ENCODE results near the gene OR2Z1.
"Not testable (repeated sequence)": the region's sequence is repeated elsewhere in the genome, so short reads cannot be mapped to it uniquely, and the experiment has no call there.

The OR2Z1 gene

DNA sequence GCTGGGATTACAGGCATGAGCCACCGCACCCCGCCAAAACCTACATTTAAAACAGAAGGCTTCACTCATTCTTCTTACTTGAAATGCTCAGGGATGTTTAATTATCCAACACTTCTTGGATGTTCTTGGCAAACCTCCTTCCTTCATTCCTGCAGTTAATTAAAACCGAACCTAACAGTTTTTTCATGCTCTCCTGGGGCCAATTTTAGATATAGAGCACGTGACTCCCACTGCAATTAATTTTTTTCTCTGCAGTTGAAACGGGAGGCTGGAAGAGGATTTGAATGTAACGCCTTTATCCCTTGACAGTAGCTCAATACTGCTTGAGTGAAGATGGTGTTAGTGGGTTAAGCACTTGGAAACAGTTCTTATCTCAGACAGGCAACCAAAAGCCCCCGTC, 18.2 kb upstream of the OR2Z1 start:
- no peak for DNase-seq

DNA sequence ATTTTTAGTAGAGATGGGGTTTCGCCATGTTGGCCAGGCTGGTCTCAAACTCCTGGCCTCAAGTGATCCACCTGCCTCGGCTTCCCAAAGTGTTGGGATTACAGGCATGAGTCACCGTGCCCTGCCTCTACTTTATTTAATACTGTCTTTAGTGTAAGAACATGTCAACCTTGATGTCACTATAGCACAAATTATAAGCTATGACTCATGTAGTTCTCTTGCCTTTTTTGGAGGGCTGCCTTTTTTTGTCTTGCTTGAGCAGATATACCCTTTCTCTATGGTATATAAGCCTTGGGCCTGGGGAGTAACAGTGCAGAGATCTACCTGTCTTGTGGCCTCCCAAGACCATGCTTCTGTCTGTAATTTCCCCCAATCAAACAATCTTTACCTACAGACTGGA, 16.1 kb upstream of the OR2Z1 start:
- not testable (repeated sequence) for DNase-seq

- DNase-seq: no peak
These were observed 15.7 kb upstream of the OR2Z1 start for GRCh38 chr19:8705742-8706141.

GRCh38 chr19:8710337-8710736, 11.1 kb upstream of the OR2Z1 start:
- not testable (repeated sequence) for DNase-seq

DNA sequence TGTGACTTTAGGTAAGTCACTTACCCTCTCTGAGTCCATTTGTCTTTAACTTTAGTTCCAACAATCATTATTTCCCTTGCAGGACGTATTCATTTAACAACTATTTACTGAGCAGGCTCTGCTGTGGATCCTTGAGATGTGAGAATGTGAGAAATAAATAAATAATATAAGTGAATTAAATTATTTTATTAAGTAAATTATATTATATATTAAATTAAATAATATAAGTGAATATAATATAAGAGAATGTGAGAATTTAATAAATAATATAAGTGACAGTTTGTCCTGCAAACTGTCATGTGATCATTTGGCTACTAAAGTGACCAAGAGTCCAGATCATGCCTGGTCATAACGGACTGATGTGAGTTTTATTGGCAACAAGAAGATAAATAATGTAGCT, 598 bp downstream of the OR2Z1 start:
- DNase-seq: no peak

DNA sequence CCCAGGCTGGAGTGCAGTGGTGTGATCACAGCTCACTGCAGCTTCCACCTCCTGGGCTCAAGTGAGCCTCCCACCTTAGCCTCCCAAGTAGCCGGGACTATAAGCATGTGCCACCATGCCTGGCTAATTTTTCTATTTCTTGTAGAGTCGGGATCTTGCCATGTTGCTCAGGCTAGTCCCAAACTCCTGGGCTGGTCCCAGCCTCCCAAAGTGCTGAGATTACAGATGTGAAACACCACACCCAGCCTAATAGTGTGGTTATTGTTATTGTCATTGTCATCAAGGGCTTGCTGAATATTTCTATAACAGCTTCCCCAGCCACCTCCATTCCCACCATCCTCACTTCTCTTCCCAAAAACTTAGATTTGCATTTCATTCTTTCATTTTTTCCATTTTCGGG, 2.8 kb downstream of the OR2Z1 start:
- DNase-seq: no peak

DNA sequence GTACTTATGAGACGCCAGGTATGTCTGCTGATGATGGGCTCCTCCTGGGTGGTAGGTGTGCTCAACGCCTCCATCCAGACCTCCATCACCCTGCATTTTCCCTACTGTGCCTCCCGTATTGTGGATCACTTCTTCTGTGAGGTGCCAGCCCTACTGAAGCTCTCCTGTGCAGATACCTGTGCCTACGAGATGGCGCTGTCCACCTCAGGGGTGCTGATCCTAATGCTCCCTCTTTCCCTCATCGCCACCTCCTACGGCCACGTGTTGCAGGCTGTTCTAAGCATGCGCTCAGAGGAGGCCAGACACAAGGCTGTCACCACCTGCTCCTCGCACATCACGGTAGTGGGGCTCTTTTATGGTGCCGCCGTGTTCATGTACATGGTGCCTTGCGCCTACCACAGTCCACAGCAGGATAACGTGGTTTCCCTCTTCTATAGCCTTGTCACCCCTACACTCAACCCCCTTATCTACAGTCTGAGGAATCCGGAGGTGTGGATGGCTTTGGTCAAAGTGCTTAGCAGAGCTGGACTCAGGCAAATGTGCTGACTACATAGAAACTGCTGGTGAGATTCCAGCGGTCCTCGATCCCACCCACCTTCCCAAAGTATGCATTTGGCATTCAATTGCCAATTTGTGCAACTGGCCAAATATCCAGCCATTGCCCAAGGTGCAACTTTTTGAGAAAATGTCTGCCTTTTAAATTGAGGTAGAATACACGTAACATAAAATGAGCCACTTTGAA, 10.2 kb downstream of the OR2Z1 start:
- DNase-seq: no peak

DNA sequence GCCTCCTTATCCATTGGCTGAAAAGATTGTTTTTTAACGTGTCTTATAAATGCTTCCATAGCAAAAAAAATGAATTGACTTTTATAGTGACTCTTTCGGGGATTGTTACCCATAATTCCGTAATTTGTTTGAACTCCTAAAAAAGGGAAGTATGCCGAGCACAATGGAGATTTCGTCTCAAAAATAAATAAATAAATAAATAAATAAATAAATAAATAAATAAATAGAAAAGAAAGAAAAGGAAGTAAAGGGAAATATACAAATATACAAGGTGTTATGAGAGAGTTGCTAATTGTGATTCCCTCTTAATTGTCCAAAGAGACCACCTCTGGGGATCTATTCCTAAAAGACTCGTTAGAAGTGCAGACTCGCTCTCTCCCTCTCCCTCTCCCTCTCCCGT, 16.9 kb downstream of the OR2Z1 start:
- DNase-seq: no peak

DNA sequence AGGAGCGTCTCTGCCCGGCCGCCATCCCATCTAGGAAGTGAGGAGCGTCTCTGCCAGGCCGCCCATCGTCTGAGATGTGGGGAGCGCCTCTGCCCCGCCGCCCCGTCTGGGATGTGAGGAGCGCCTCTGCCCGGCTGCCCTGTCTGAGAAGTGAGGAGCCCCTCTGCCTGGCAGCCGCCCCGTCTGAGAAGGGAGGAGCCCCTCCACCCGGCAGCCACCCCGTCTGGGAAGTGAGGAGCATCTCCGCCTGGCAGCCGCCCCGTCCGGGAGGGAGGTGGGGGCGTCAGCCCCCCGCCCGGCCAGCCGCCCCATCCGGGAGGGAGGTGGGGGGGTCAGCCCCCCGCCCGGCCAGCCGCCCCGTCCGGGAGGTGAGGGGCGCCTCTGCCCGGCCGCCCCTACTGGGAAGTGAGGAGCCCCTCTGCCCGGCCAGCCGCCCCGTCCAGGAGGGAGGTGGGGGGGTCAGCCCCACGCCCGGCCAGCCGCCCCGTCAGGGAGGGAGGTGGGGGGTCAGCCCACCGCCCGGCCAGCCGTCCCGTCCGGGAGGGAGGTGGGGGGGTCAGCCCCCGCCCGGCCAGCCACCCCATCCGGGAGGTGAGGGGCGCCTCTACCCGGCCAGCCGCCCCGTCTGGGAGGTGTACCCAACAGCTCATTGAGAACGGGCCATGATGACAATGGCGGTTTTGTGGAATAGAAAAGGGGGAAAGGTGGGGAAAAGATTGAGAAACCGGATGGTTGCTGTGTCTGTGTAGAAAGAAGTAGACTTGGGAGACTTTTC, 18.0 kb downstream of the OR2Z1 start:
- not testable (repeated sequence) for DNase-seq

DNA sequence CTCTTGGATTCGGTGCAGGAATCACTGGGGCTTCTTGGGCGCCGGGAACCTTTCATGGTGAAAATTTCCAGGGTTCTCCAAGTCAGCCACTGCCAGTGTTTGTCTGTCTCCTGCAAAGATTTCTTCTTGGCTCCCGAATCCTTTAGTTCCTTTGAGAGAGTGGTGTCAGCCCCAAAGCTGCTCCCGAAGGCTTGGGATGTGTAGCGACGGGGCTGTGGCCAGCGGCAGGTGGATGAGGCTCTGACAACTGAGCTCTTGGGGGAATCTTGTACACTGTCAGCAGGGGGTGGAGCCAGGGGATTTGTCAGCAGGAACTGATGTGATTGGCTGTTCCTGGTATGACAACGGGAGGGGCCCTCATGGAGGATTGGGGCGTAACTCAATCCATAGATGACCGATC, 45.8 kb downstream of the OR2Z1 start:
- not testable (repeated sequence) for DNase-seq

- not testable (repeated sequence) for DNase-seq
These were observed 47.8 kb downstream of the OR2Z1 start for GRCh38 chr19:8769265-8769664.

- DNase-seq: not testable (repeated sequence)
These were observed 52.2 kb downstream of the OR2Z1 start for GRCh38 chr19:8773587-8773986.
